ENCODE measurements around the gene HOXB9.

The HOXB9 gene

DNA sequence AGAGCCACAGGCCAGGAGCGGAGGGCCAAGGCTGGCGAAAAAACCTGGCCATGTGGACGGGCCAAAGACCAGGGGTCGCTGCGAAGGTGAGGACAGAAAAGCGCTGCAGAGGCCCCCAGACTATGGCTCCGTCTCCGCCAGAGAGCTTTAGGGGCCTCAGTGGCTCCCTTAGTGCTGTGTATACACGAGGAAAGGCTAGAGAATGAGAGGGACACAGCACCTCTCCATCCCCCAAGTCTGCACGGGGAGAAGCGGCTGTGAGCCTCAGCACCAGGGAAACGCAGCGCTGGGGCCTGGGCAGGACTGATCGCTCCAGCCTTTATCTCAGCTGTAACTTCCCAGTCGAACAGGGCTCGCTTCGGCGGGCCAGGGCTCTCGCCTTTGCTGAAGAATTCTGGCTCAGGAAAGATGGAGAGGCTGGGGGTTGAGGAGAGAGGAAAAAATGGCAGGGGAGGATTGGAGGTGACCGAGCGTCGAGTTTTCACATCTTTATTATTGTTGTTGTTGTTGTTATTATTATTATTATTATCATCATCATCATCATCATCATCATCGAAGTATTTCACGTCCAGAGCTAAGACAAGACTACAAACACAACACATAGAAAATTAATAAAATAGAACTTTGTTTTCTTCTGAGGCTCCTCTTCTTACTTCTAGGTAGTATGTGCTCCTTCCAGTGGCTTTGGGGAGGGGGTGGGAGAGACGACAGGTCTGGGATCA lies 30.7 kb downstream of the HOXB9 start:
- DNase-seq, result no peak

DNA sequence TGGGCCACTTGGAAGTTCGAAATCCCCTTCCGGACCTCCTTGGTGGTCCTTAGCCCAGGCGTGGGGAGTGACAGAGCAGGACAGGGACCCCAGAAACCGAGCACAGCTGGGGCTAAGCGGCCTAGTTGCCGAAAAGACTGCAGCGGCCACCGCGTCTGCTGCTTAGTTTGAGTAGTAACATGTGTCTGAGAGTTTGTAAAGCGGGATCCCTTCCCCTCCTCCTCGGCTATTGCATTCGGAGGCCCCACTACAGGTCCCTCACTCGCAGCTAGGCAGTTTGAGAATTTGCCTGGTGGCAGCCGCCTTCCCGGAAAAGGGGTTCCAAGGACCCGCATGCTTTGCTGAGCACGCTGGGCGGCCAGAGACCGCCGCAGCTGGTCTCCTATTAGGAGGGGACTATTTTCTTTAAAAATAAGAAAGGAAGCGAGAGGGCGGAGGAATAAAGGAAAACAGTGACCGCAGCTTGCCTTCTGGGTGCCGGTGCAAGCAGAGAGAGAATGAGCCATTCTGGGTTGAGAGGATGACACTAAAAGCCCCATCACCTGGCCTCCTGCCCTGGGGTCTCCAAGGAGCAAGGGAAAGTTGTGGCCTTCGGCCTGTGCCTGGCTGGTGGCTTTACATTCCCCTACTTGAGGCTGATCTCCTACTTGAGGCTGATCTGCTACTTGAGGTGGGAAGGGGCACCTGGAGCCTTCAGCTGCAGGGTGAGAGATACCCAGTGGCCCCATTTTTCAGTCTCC lies 31.4 kb downstream of the HOXB9 start:
- no peak for DNase-seq

DNA sequence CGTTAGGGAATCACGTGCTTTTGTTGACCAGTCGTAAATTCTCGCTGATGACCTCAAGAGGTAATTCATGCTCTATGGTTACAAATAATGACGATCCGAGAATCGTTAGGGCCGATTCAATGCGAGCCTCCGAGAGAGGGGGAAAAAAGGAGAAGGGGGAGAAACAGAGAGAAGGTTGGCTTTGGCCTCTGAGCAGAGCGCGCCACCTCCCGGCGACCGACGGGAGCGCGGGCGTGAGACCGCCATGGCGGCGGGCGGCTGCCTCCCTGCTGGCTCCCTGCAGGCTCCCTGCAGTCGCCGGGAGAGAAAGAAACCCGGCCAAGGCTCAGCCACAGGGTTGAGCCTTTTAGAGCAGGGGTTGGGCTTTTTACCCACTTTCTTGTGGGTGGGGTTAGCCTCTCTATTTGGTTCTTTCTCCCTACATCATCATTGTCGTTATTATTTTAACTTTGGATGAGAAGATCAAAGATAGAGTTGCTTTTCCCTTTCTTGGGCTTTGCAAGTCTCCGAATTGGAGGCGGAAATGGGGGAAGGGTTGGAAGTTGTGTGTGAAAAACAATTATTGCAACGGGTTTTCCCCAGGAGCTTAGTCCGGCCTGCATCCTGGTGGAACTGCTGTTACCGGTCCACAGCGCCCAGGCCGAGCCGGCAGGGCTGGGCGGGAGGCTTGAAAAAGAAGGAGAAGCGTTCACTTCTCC lies 32.2 kb downstream of the HOXB9 start:
- DNase-seq, result peak; percentile 86

- peak; percentile 14 for DNase-seq
Measured at GRCh38 chr17:48593126-48593829, 32.9 kb downstream of the HOXB9 start, which contains the start of gene HOXB5. Gene HOXB5 (minus strand): TSS chr17:48593779. CDS start chr17:48593682, 97 bp downstream.

- DNase-seq, result peak; percentile 20
Measured at GRCh38 chr17:48592577-48592976, 33.6 kb downstream of the HOXB9 start.

DNA sequence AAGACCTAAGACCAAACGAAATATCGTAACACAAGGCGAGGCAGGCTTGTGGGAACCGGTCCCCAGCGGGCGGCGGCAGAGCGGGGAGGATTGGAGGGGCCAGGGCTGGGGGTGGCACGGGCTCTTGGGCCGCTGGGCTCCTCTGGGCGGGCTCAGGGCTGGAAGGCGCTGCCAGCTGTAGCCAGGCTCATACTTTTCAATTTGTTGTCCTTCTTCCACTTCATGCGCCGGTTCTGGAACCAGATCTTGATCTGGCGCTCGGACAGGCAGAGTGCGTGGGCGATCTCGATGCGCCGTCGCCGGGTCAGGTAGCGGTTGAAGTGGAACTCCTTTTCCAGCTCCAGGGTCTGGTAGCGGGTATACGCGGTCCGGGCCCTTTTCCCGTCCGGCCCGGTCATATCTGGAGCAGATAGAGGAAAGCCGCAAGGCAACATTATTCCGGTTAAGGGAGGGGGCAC lies 34.1 kb downstream of the HOXB9 start:
- DNase-seq, result no peak

DNA sequence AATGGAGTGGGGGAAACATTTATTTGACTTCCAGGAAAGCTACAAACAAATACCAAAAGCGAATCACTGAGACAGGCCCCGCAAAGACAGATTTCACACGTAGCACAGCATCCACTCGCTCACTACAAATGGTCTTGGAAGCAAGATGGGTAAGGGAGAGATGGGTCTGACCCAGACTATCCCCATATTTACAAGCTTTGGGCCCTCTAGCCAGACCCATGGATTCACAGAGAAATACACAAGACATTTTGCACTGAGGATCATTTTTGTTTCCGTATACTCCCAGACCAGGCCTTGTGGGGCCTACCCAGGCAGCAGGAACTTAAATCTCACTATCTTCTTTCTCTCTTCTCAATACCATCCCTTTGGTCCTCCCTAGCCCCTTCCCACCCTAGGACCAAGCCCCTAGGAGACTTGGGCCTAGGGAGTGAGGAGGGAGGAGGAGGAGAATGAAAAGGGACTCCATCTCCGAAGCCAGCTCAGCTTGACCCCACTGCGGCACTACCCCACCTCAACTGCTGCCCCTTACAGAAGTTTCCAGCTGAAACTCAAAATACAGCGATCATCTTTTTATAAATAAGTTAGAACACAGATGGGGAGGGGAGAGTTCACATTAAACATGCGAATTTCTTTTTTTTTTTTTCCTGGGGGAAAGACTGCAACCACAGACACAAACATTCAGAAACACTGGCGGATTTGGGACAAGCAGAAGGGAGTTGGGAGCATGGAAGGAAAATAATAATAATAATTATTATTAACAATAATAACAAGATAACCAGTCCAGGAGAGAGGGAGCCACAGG lies 34.7 kb downstream of the HOXB9 start:
- no peak for DNase-seq

GRCh38 chr17:48590607-48591161 lies 35.5 kb downstream of the HOXB9 start:
- DNase-seq, result no peak

DNA sequence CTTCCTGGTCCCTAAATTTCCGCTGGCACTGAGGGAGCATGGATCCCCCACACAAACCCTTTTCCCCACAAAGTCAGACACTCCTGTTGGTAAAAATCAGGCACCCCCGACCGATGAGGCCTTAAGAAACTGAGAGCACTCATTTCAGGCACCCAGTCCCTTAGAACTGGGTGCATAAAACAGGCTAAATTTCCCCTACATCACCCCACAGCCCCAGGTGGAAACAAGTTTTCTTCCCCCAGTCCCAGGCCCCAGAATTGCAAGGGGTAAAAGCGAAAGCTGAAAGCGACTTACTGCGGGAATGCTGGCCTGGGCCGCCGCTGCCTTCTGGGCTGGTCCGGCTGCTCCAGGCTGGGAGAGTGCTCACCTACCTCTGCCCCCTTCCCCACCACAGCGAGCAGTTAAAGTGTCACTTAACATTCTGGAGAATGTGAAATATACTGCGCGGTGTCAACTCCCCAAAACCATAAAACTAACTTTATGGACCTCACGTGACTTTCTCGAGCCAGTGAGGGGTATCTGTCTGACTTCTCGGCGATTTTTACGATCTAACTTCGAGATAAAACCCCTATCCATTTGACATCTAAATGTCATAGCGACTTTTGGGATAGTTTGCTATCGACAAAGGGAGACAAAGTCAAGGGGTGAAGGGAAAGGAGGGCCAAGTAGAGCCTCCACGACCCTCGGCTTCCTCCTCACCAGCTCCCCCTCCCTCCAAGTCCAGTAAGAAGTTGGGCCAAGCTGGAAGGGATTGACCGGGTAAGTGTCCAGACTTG lies 36.1 kb downstream of the HOXB9 start, which contains the start of gene HOXB3:
TSS of gene HOXB3 (minus strand) at position 411 of the 776 bp plus-strand sequence. CDS start 37,767 bp downstream, outside the sequence.
- DNase-seq, result no peak

GRCh38 chr17:48589060-48589830 lies 36.9 kb downstream of the HOXB9 start:
- DNase-seq, result no peak

DNA sequence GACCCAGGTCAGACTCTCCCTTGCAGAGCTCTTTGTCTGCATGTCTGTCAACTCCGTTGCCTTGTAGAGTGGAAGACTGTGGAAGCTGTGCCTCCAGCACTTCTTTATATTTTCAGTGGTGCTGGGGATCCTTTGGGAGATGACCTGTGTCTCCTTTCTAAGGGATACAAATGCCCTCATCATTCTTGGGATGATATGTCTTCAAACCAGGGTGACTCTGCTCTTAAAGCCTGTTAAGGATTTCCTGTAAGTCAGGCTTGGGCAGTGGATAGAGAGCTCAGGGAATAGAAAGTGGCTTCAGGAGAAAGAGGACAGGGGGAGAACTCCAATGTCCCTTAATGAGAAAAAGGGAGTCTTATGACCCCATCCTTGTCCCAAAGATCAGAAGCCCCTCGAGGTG lies 37.6 kb downstream of the HOXB9 start:
- DNase-seq, result no peak

GRCh38 chr17:48588074-48588415 lies 38.1 kb downstream of the HOXB9 start:
- DNase-seq, result no peak

DNA sequence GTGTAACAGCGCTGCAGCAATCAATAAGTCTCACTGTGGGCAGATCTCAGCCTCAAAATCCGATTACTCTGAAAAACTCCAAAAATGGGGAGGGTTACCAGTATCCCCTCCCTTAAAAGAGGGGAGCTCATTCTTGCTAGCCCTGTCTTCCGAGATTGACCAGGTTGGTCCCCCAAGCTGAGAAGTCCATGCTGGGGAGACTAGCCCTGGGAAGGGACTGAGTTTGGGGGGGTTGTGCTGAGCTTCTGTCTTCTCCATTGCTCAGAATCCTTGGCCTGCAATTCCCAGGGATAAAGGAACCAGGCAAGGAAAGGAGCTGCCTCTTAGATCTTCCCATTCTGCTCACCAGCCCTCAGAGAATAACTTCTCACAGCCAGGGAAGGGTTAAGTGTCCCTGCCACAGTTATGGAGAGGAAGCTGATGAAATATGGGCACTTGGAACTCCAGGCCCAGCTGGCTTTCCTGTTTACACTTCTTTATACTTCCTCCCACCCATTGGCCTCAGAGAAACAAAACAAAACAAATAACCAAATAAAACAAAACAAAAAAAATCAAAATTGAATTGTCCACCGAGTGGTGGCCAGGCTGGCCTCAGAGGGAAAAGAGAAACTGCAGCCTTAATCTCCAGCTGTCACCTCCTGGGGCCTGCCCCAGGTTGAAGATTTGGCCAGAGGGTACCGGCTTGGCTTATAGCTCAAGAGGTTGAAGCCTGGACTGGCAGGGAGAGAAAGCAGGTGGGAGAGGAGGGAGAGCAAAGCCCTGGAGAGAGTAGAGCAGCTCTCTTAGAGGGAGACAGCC lies 38.7 kb downstream of the HOXB9 start:
- no peak for DNase-seq

DNA sequence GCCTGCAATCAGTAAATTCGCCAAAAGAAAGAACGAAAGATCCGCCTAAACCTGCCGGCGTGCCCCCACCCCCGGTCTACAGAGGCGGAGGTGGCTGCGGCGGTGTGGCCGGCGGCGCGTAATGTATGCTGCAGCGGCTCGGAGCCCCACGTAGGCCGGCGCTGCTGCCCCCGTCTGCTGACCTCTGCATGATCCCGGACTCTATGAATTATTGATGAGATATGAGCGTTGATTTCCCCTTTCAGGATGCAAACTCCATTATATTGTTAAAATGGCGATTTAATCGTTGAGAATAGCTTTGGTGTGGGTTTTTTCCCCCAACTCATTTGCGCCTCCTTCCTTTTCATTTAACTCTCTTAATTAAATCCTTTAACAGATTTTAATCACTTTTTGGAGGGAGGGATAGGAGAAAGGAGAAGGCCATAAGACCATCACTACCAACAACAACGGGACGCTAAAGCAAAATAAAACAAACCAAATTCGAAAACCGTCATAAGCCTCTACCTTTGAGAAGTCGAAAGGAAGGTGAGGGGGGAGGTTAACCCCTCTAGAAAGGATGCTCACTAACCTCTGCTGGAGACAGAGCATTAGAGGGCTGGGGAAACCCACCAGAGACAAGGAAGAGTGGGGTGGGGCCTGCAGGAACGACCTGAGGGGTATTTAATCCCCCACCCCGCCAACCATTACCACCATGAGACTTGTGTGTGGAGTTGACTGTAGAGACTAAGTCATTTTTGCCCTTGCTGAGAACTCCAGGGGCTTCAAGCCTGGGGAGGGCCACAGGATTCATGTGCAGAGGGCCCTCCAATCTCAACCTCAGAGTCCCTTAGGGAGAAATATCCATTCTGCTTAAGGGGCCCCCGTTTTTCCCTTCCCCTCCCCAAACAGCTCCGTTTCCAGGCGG lies 39.6 kb downstream of the HOXB9 start:
- DNase-seq, result no peak

DNA sequence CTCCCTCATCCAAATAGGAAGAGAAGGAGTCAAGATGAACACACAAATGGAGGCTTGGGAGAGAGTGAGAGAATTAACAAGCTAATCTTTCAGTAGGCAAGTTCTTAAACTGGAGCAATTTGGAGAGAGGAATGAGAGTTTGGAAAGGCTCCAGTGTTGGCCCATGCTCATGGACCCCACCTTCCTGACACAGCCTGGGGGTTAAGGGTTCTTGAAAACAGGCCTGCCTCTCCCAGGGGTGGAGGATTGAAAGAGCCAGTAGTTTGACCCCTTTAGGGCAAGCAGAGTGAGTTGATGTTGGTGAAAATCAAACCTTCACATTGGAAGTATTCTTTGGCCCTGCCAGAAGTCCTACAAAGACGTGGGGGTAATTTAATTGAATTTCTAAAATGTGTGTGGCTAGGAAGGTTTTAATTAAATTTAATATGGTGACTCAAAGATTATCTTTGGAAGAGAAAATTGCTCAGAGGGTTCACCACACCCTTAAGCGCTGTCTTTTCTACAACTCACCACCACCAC lies 41.9 kb downstream of the HOXB9 start:
- no peak for DNase-seq

DNA sequence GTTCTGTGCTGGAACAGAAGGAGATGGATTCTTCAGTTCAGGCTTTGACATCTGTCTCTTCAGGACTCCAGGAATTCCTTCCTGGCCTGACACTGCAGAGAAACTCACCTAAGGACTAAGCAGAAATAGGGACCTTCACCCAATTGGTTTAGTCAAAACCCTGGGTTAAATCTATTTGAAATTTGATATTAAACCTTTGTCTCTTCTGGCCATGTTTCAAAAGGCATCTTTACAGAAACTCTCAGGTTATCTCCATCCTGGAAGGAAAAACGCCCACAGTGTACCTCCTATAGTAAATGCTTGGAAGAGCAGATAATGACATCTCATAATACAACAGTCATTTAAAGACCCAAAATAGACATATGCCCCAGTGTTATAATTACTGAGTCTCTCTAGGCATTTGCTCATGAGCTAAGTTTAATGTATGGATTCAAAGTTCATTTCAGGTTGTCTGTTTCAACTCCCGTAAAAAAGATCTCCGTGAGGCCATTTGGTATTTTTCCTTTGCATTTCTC lies 42.4 kb downstream of the HOXB9 start:
- no peak for DNase-seq

- DNase-seq, result no peak
Measured at GRCh38 chr17:48582750-48583069, 43.4 kb downstream of the HOXB9 start.

Data from activated CD4-positive, alpha-beta T cell treated with anti-CD3 and anti-CD28 coated beads, Interleukin-10, Interleukin-2, amounts not matched to agents 100 ng/mL and 50 ng/mL, durations not matched to agents 16 hours and 8 hours (primary cell).